ENCODE data around the gene TBPL1. TPM values are rescaled to one million over a fixed set of nuclear protein-coding genes. Genes with fewer than 3 reads are reported as not detected.
"Not testable (repeated sequence)": the region's sequence is repeated elsewhere in the genome, so short reads cannot be mapped to it uniquely, and the experiment has no call there.

Gene TBPL1
- 29.3 TPM for total RNA-seq

GRCh38 chr6:133952815-133953633, at the start of gene TBPL1:
Gene TBPL1 (plus strand): TSS chr6:133953224. CDS start chr6:133980126, 26,902 bp downstream.
- DNase-seq (ENCODE audit: low spot score in 2 of 2) (peak; percentile 87 to 93), FAIRE-seq (no peak)

GRCh38 chr6:133903855-133904254, 49.2 kb upstream of the TBPL1 start:
- FAIRE-seq: peak; percentile 30
- DNase-seq (ENCODE audit: low spot score in 2 of 2): no peak

GRCh38 chr6:133906050-133906449, 47.0 kb upstream of the TBPL1 start:
- no peak for DNase-seq (ENCODE audit: low spot score in 2 of 2)
- no peak for FAIRE-seq

- peak; percentile 39 for FAIRE-seq
Observed at GRCh38 chr6:133916650-133917151, 36.3 kb upstream of the TBPL1 start.

GRCh38 chr6:133917781-133918180, 35.2 kb upstream of the TBPL1 start:
- no peak for FAIRE-seq
- no peak for DNase-seq (ENCODE audit: low spot score in 2 of 2)

More at GRCh38 chr6:133916650-133917151, 36.3 kb upstream of the TBPL1 start:
- peak; percentile 26 to 42 for DNase-seq (ENCODE audit: low spot score in 2 of 2)

GRCh38 chr6:133918208-133918930, 34.7 kb upstream of the TBPL1 start:
- no peak for FAIRE-seq
- DNase-seq (ENCODE audit: low spot score in 2 of 2): no peak

- DNase-seq (ENCODE audit: low spot score in 2 of 2) (no peak), FAIRE-seq (no peak)
Observed at GRCh38 chr6:133919362-133919761, 33.7 kb upstream of the TBPL1 start.

- DNase-seq (ENCODE audit: low spot score in 2 of 2) (peak; percentile 11 to 53), FAIRE-seq (peak; percentile 34)
Observed at GRCh38 chr6:133921249-133921859, 31.7 kb upstream of the TBPL1 start.

- DNase-seq (ENCODE audit: low spot score in 2 of 2) (peak; percentile 28 to 62), FAIRE-seq (peak; percentile 80)
Observed at GRCh38 chr6:133923938-133924593, 29.0 kb upstream of the TBPL1 start.

GRCh38 chr6:133931221-133931620, 21.8 kb upstream of the TBPL1 start:
- FAIRE-seq; DNase-seq (ENCODE audit: low spot score in 2 of 2): not testable (repeated sequence)

GRCh38 chr6:133936352-133936751, 16.7 kb upstream of the TBPL1 start:
- FAIRE-seq; DNase-seq (ENCODE audit: low spot score in 2 of 2): not testable (repeated sequence)

GRCh38 chr6:133937909-133938308, 15.1 kb upstream of the TBPL1 start:
- FAIRE-seq (no peak), DNase-seq (ENCODE audit: low spot score in 2 of 2) (no peak)

- no peak for DNase-seq (ENCODE audit: low spot score in 2 of 2)
- FAIRE-seq: no peak
Observed at GRCh38 chr6:133938533-133938932, 14.5 kb upstream of the TBPL1 start.

DNA sequence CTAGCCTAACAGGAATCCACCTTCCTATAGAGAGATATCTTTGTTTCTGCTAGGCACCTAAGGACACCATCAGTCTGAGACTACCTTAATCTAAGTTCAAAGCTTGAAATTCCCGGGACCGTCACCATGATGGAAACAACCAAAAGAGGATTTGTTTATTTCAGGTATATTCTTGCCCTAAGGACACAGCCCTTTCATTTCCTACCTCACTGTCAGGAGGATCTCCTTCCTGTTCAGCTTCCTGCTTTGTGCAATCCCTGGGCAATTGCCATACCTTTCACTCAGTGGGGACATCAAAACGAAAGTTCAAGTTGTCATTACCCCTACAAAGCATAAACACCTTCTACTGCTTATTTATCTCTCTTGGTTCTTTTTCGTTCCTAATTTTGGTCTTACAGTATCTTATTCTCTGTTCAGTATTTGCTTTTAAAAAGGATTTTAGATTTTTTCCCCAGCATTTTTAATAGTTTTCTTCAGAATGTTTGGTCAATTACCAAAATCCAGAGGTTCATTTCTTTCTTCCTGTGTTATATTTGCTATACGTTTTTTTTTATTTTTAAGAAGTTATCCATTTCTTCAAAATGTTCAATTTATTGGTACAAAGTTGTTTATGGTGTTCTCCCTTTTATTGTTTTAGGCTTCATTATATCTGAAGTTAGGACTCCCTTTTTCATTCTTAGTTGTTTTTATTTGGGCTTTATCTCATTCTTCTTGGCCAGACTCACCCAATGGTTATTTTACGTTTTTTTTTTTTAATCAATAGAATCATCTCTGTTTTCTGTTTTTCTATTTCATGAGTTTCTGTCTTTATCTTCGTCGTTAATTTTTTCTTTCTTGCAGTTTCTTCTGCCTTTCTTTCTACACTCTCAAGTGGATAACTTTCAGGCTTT, 13.0 kb upstream of the TBPL1 start:
- no peak for FAIRE-seq

GRCh38 chr6:133945158-133945557, 7.9 kb upstream of the TBPL1 start:
- DNase-seq (ENCODE audit: low spot score in 2 of 2) (no peak), FAIRE-seq (no peak)

More for the DNA sequence above, 13.0 kb upstream of the TBPL1 start:
- DNase-seq (ENCODE audit: low spot score in 2 of 2): no peak

DNA sequence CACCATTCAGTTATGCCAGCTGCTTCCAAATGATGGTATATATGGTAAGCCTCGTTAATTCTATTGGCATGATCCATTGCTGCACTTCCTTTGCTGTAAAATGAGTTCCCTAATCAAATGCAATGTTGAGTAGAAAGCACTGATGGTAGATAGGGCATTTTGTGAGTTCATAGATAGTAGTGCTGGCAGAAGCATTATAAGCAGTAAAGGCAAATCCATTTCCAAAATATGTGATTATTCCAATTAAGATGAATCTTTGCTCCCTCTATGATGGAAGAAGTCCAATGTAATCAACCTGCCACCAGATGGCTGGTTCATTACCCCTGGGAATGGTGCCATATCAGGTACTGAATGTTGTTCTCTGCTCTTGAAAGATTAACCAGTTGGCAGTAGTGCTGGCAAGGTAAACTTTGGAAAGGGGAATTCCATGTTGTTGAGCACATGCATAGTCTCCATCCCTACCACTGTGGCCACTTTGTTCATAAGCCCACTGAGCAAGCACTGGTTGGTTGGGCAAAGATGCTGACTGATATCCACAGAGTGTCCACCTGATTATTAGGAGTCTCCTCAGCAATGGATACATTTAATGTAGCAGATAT, 5.6 kb upstream of the TBPL1 start:
- DNase-seq (ENCODE audit: low spot score in 2 of 2) (no peak), FAIRE-seq (no peak)

- no peak for FAIRE-seq
- no peak for DNase-seq (ENCODE audit: low spot score in 2 of 2)
Observed at GRCh38 chr6:133948472-133948871, 4.6 kb upstream of the TBPL1 start.

GRCh38 chr6:133951227-133951626, 1.8 kb upstream of the TBPL1 start:
- DNase-seq (ENCODE audit: low spot score in 2 of 2): no peak
- no peak for FAIRE-seq

Measured in frontal cortex (tissue), 4 donors.